ENCODE data around the gene CBFB. TPM values are rescaled to one million over a fixed set of nuclear protein-coding genes. Genes with fewer than 3 reads are reported as not detected.
"Not testable (repeated sequence)": the region's sequence is repeated elsewhere in the genome, so short reads cannot be mapped to it uniquely, and the experiment has no call there.

CBFB gene
- total and polyA plus RNA-seq, 2 experiments from 2014 or later = 52.3 to 53.3 TPM

DNA sequence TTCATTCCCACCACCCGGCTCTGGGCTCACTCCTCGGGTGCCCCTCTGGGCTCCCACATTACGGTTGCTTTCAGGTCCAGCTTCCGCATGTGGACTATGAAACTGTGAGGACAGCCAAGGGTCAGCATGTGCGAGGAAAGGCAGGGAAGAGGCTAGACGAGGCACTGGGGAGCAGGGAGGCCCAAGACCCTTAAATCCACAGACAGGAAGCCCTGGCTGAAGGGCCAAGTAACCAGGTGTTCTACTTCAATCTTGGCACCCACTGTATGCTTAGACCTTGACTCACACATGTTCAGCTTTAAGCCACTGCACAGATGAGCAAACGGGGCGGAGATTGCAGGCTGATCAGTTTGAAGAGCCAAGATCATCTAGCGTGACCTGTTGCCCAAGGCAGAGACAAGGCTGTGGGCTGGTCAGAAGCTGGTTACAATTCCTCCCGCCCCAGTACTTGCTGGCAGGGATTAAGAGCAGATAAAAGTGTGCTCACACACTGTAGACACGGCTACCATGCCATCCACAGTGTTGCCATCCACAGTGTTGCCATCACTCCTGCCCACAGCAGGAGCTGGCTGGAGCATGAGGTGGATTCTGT lies 40.7 kb upstream of the CBFB start, which contains the start of gene CES4A:
Gene CES4A, plus strand, starts transcription at position 393 of the 592 bp plus-strand sequence. Its CDS starts 184 bp downstream, at position 577.
- TF ChIP-seq EZH2 (IDR thresholded peaks at IDR 0.05; ENCODE audit: insufficient read depth, poor library complexity, severe bottlenecking) (no peak), EZH2phosphoT487 (IDR thresholded peaks at IDR 0.05; ENCODE audit: insufficient read depth, low read depth) (no peak)
- Histone ChIP-seq H2AFZ (no peak within 1 kb of the TSS), H3K27ac (no peak within 1 kb of the TSS), H3K4me1 (ENCODE audit: insufficient read depth) (no peaks in the 10 kb centered on the region), H3K4me2 (ENCODE audit: unreplicated experiment) (no peak within 1 kb of the TSS), H3K4me3 (no peak within 1 kb of the TSS), H3K79me2 (ENCODE audit: insufficient read depth) (no peaks in the 10 kb centered on the region), H3K27me3 (replicated peaks; ENCODE audit: insufficient read depth) (no peaks in the 10 kb centered on the region), H3K9me2 (ENCODE audit: insufficient read depth) (no peaks in the 10 kb centered on the region), H3K36me3 (ENCODE audit: low read depth) (no peaks in the 10 kb centered on the region), H3K9me3 (ENCODE audit: low read depth) (no peaks in the 10 kb centered on the region), H3F3A (ENCODE audit: insufficient read depth) (no peaks in the 10 kb centered on the region), H4K20me1 (ENCODE audit: insufficient read depth) (no peaks in the 10 kb centered on the region), H3K9ac (no peak within 1 kb of the TSS)
- in situ Hi-C loops (cut with MboI) = no loop called here
- DNase-seq = peak; percentile 48
- WGBS, 2 experiments (ENCODE audit: low coverage in 1 of 2, low lambda C conversion rate in 2 of 2, missing lambda C conversion rate in 2 of 2) = 65 to 71% methylated on average over 11 of the region's 11 CpGs

DNA sequence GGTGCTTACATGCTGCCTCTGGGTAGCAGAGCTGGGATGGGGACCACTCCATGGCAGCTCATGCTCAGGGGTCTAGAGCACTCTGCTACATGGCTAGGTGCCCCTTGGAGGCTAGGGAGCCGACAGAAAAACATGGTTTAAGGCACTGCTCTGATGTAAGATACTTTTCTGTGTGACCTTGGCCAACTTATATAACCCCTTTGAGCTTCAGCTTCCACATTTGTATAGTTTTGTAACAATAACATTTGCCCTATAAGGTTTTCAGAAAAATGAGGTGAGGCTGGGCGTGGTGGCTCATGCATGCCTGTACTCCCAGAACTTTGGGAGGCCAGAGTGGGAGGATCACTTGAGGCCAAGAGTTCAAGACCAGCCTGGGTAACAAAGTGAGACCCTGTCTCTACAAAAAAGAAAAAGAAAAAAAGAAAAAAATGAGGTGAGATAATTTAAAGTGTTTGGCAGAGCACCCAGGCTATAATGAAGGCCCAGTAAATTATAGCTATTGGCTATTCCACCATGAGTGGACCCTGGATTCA lies 37.3 kb upstream of the CBFB start:
- Histone ChIP-seq H3K4me1 (ENCODE audit: insufficient read depth) (no peaks in the 10 kb centered on the region), H3K4me3 (no peak overlapping the region), H3F3A (ENCODE audit: insufficient read depth) (peaks cover 2% of the 10 kb centered on the region; the same call in 1 of the 2 replicates), H3K79me2 (ENCODE audit: insufficient read depth) (no peaks in the 10 kb centered on the region), H3K9me3 (ENCODE audit: low read depth) (no peaks in the 10 kb centered on the region), H3K9me2 (ENCODE audit: insufficient read depth) (no peaks in the 10 kb centered on the region), H3K36me3 (ENCODE audit: low read depth) (no peaks in the 10 kb centered on the region), H3K27me3 (replicated peaks; ENCODE audit: insufficient read depth) (no peaks in the 10 kb centered on the region), H4K20me1 (ENCODE audit: insufficient read depth) (no peaks in the 10 kb centered on the region), H2AFZ (no peak overlapping the region), H3K27ac (no peak overlapping the region), H3K4me2 (ENCODE audit: unreplicated experiment) (no peak overlapping the region), H3K9ac (no peak overlapping the region)
- in situ Hi-C loops (cut with MboI) = no loop called here
- no peak for TF ChIP-seq EZH2phosphoT487 (IDR thresholded peaks at IDR 0.05; ENCODE audit: insufficient read depth, low read depth)
- TF ChIP-seq EZH2 (IDR thresholded peaks at IDR 0.05; ENCODE audit: insufficient read depth, poor library complexity, severe bottlenecking) = no peak
- 69 to 76% methylated on average over 2 of the region's 2 CpGs for WGBS, 2 experiments (ENCODE audit: low coverage in 1 of 2, low lambda C conversion rate in 2 of 2, missing lambda C conversion rate in 2 of 2)
- DNase-seq = no peak

DNA sequence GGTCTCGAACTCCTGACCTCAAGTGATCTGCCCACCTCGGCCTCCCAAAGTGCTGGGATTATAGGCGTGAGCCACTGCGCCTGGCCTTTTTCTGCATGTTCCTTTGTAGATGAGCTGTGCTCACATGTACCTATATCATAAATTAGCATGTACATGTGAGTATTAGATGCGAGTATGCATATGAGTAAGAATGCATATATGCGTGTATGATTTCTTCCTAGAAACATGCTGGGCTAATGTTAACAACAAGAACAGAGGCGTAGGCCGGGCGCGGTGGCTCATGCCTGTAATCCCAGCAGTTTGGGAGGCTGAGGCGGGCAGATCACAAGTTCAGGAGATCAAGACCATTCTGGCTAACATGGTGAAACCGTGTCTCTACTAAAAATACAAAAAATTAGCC lies 35.4 kb upstream of the CBFB start:
- H3K27me3 ChIP-seq (replicated peaks; ENCODE audit: insufficient read depth); H3K36me3 ChIP-seq (ENCODE audit: low read depth); H3K79me2 ChIP-seq (ENCODE audit: insufficient read depth); H4K20me1 ChIP-seq (ENCODE audit: insufficient read depth); H3K4me2 ChIP-seq (ENCODE audit: unreplicated experiment); H2AFZ ChIP-seq; H3K4me1 ChIP-seq (ENCODE audit: insufficient read depth); H3K9me3 ChIP-seq (ENCODE audit: low read depth); H3K4me3 ChIP-seq; H3K9me2 ChIP-seq (ENCODE audit: insufficient read depth); DNase-seq; in situ Hi-C loops (cut with MboI); H3F3A ChIP-seq (ENCODE audit: insufficient read depth); H3K9ac ChIP-seq; H3K27ac ChIP-seq: not testable (repeated sequence)
- WGBS, 2 experiments (ENCODE audit: low coverage in 1 of 2, low lambda C conversion rate in 2 of 2, missing lambda C conversion rate in 2 of 2) = 90 to 92% methylated on average over 12 of the region's 12 CpGs

DNA sequence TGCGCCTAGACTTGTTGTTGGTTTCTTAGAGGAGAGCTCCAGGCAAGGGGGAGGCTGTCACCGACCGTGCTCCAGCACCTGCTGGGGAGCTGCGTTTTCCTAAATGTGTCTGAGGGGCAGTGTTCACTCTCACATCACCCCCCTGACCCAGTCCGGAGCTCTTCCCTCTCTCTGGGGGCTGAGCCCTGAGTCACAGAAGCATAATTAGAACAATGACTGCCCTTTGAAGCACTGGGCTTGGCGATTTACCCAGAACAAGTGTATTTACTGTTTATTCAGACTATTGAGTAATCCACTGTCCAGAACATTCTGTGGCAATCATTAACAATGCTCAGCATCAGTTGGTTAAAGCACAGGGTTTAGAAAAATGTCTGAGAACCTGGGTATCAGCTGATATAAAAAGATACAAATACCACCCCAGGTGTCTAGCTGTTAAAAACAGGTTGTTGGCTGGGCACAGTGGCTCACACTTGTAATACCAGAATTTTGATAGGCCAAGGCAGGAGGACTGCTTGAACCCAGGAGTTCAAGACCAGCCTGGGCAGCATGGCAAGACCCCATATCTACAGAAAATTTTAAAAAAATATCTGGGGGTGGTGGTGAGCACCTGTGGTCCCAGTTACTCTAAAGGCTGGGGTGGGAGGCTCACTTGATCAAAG lies 32.5 kb upstream of the CBFB start:
- Histone ChIP-seq H3K4me1 (ENCODE audit: insufficient read depth) (no peaks in the 10 kb centered on the region), H3K36me3 (ENCODE audit: low read depth) (no peaks in the 10 kb centered on the region), H3F3A (ENCODE audit: insufficient read depth) (peaks cover 4% of the 10 kb centered on the region; the same call in 1 of the 2 replicates), H3K4me3 (no peak overlapping the region), H3K9me3 (ENCODE audit: low read depth) (no peaks in the 10 kb centered on the region), H3K27me3 (replicated peaks; ENCODE audit: insufficient read depth) (no peaks in the 10 kb centered on the region), H3K79me2 (ENCODE audit: insufficient read depth) (no peaks in the 10 kb centered on the region), H3K9me2 (ENCODE audit: insufficient read depth) (no peaks in the 10 kb centered on the region), H2AFZ (no peak overlapping the region), H3K9ac (no peak overlapping the region), H3K27ac (no peak overlapping the region), H4K20me1 (ENCODE audit: insufficient read depth) (no peaks in the 10 kb centered on the region), H3K4me2 (ENCODE audit: unreplicated experiment) (no peak overlapping the region)
- in situ Hi-C loops (cut with MboI) = no loop called here
- peak; percentile 90 for DNase-seq
- WGBS, 2 experiments (ENCODE audit: low coverage in 1 of 2, low lambda C conversion rate in 2 of 2, missing lambda C conversion rate in 2 of 2) = 52 to 55% methylated on average over 6 of the region's 6 CpGs
- TF ChIP-seq EZH2 (IDR thresholded peaks at IDR 0.05; ENCODE audit: insufficient read depth, poor library complexity, severe bottlenecking) (no peak), EZH2phosphoT487 (IDR thresholded peaks at IDR 0.05; ENCODE audit: insufficient read depth, low read depth) (no peak)
